Osteoblast (primary cell): ENCODE measurements around the gene ANTXR1. TPM values are rescaled to one million over a fixed set of nuclear protein-coding genes. Genes with fewer than 3 reads are reported as not detected.

Experiments
- DNase-seq: peaks from one replicate; pipeline ENCODE4 v3.0.0; 2011; ENCODE audit warnings: low spot score, mixed read lengths; ENCODE audit not compliant: insufficient read length; ENCODE audit errors: missing footprints
- H2AFZ ChIP-seq: 2 replicates; pipeline ENCODE4 v1.6.0; 2011; ENCODE audit warnings: mild to moderate bottlenecking, low read length
- H3K27ac ChIP-seq: 2 replicates; pipeline ENCODE4 v1.5.1; 2011; ENCODE audit warnings: mild to moderate bottlenecking, low read depth, low read length, moderate library complexity
- H3K27me3 ChIP-seq: 2 replicates; pipeline ENCODE4 v1.6.0; 2012; ENCODE audit warnings: mild to moderate bottlenecking, control low read depth, inconsistent platforms, low read length, moderate library complexity; ENCODE audit not compliant: insufficient read depth
- H3K36me3 ChIP-seq: 2 replicates; pipeline ENCODE4 v1.5.1; 2011; ENCODE audit warnings: mild to moderate bottlenecking, low read length, control low read depth, moderate library complexity; ENCODE audit not compliant: insufficient read depth
- H3K4me1 ChIP-seq: 2 replicates; pipeline ENCODE4 v1.5.1; 2011; ENCODE audit warnings: mild to moderate bottlenecking, low read length, control low read depth, moderate library complexity; ENCODE audit not compliant: insufficient read depth
- H3K4me2 ChIP-seq: 2 replicates; pipeline ENCODE4 v1.6.0; 2011; ENCODE audit warnings: mild to moderate bottlenecking, low read length; ENCODE audit not compliant: insufficient read depth
- H3K4me3 ChIP-seq: fragments of 200-600 bp; sonication (generic); 3 replicates; pipeline ENCODE4 v1.5.1; 2012; ENCODE audit warnings: mild to moderate bottlenecking, low read length, inconsistent platforms; ENCODE audit not compliant: insufficient read depth
- H3K79me2 ChIP-seq: 2 replicates; pipeline ENCODE4 v1.6.0; 2012; ENCODE audit warnings: mild to moderate bottlenecking, low read length, control low read depth, inconsistent platforms; ENCODE audit not compliant: insufficient read depth
- H3K9me3 ChIP-seq: 2 replicates; pipeline ENCODE4 v1.5.1; 2011; ENCODE audit warnings: low read depth, low read length, control low read depth
- H4K20me1 ChIP-seq: 2 replicates; pipeline ENCODE4 v1.6.0; 2012; ENCODE audit warnings: mild to moderate bottlenecking, low read length, control low read depth; ENCODE audit not compliant: insufficient read depth
- CTCF ChIP-seq: IDR thresholded peaks from 2 replicates; pipeline ENCODE4 v1.5.1; 2011; ENCODE audit warnings: mild to moderate bottlenecking, low read depth, low read length, moderate library complexity; ENCODE audit errors: extremely low read depth
- total RNA-seq: library from RNA; depleted of rRNA; stranded (reverse); fragments of >200 nt; gene quantifications from 2 replicates; pipeline ENCODE4 v1.2.3, GENCODE V29; 2012

ANTXR1 gene
- total RNA-seq, 1 donor: 123 TPM

GRCh38 chr2:69157441-69157840 is 144.5 kb downstream of the ANTXR1 start:
- TF ChIP-seq CTCF: no peak

GRCh38 chr2:69159986-69160385 is 147.0 kb downstream of the ANTXR1 start:
- H3K9me3 ChIP-seq: no peaks in the 10 kb centered on the region
- DNase-seq: no peak
- H3K79me2 ChIP-seq: no peaks in the 10 kb centered on the region
- no peak overlapping the region for H3K4me2 ChIP-seq
- no peak for TF ChIP-seq CTCF
- no peaks in the 10 kb centered on the region for H4K20me1 ChIP-seq
- H3K27ac ChIP-seq: no peak overlapping the region
- H3K36me3 ChIP-seq: peaks cover 30% of the 10 kb centered on the region
- H3K4me1 ChIP-seq: peaks cover 33% of the 10 kb centered on the region
- H3K4me3 ChIP-seq: no peak overlapping the region
- no peak overlapping the region for H2AFZ ChIP-seq
- no peaks in the 10 kb centered on the region for H3K27me3 ChIP-seq

More at GRCh38 chr2:69157441-69157840, 144.5 kb downstream of the ANTXR1 start:
- H3K9me3 ChIP-seq: no peaks in the 10 kb centered on the region
- H3K27ac ChIP-seq: no peak overlapping the region
- DNase-seq: no peak
- H3K4me1 ChIP-seq: peaks cover 27% of the 10 kb centered on the region
- H4K20me1 ChIP-seq: no peaks in the 10 kb centered on the region
- no peak overlapping the region for H2AFZ ChIP-seq
- peaks cover 24% of the 10 kb centered on the region for H3K36me3 ChIP-seq
- H3K4me2 ChIP-seq: no peak overlapping the region
- H3K79me2 ChIP-seq: no peaks in the 10 kb centered on the region
- H3K4me3 ChIP-seq: no peak overlapping the region
- no peaks in the 10 kb centered on the region for H3K27me3 ChIP-seq

- Histone ChIP-seq H3K27me3 (no peaks in the 10 kb centered on the region), H3K4me1 (peaks cover 38% of the 10 kb centered on the region), H3K79me2 (no peaks in the 10 kb centered on the region), H3K9me3 (no peaks in the 10 kb centered on the region), H2AFZ (no peak overlapping the region), H3K4me2 (no peak overlapping the region), H3K27ac (peak overlapping the region; percentile 87), H4K20me1 (no peaks in the 10 kb centered on the region), H3K4me3 (no peak overlapping the region), H3K36me3 (peaks cover 28% of the 10 kb centered on the region)
- TF ChIP-seq CTCF: no peak
- no peak for DNase-seq
Observed at GRCh38 chr2:69162057-69162456, 149.1 kb downstream of the ANTXR1 start.

- Histone ChIP-seq H3K4me1 (peaks cover 45% of the 10 kb centered on the region), H3K36me3 (peaks cover 22% of the 10 kb centered on the region), H3K27me3 (no peaks in the 10 kb centered on the region), H4K20me1 (no peaks in the 10 kb centered on the region), H3K4me2 (peak overlapping the region; percentile 63), H3K27ac (peak overlapping the region; percentile 87), H3K4me3 (no peak overlapping the region), H3K79me2 (no peaks in the 10 kb centered on the region), H2AFZ (no peak overlapping the region), H3K9me3 (no peaks in the 10 kb centered on the region)
- no peak for TF ChIP-seq CTCF
- peak; percentile 66 for DNase-seq
Observed at GRCh38 chr2:69163109-69163508, 150.1 kb downstream of the ANTXR1 start.
